Panc1 (cell line): ENCODE measurements around the gene HMOX1. TPM values are rescaled to one million over a fixed set of nuclear protein-coding genes. Genes with fewer than 3 reads are reported as not detected.

Experiments used
- ATAC-seq: fragments of 200-7000 bp; cut with Tn5 transposase; 2 replicates; pipeline ENCODE4 v1.9.1; 2020; ENCODE audit warnings: mild to moderate bottlenecking, moderate library complexity
- BruUV-seq: library from RNA; stranded (reverse); fragments of 400-500 nt; replicated peaks from 2 replicates; lab custom pipeline; 2021; lab: Mats Ljungman, UMichigan
- CTCF ChIA-PET: fragments of 300-600 bp; sonication (Branson Sonifier 250); formaldehyde crosslinking; loops from one replicate; lab custom pipeline; 2022; ENCODE audit warnings: antibody characterized with exemption; lab: Charles Lee
- POLR2A ChIA-PET: fragments of 300-600 bp; sonication (Branson Sonifier 250); formaldehyde crosslinking; loops from one replicate; lab custom pipeline; 2022; ENCODE audit warnings: antibody characterized with exemption; lab: Charles Lee
- DNase-seq: peaks from one replicate; pipeline ENCODE4 v3.0.0-alpha.2; 2010; ENCODE audit warnings: low read depth, low spot score
- H3K27ac ChIP-seq: 2 replicates; pipeline ENCODE4 v1.5.1; 2011; ENCODE audit warnings: mild to moderate bottlenecking, low read length, inconsistent platforms
- H3K27me3 ChIP-seq: fragments of 200-500 bp; sonication (Bioruptor generic); 2 replicates; pipeline ENCODE4 v1.6.0; 2014; ENCODE audit warnings: low read length, inconsistent platforms; ENCODE audit not compliant: control insufficient read depth, insufficient read depth
- H3K36me3 ChIP-seq: fragments of 200-500 bp; sonication (Bioruptor generic); 2 replicates; pipeline ENCODE4 v1.5.1; 2014; ENCODE audit warnings: inconsistent platforms, mild to moderate bottlenecking, low read length, moderate library complexity; ENCODE audit not compliant: control insufficient read depth, insufficient read depth
- H3K4me1 ChIP-seq: 2 replicates; pipeline ENCODE4 v1.5.1; 2011; ENCODE audit warnings: inconsistent platforms, mild to moderate bottlenecking, low read length, moderate library complexity; ENCODE audit not compliant: control insufficient read depth, insufficient read depth
- H3K4me3 ChIP-seq, 2 experiments: 2 replicates each; pipeline ENCODE4 v1.5.1; 2011 to 2012; ENCODE audit warnings: low read depth in 2 of 2, low read length in 2 of 2, mild to moderate bottlenecking in 2 of 2, inconsistent platforms in 1 of 2, moderate library complexity in 1 of 2
- H3K9me3 ChIP-seq: fragments of 200-500 bp; sonication (Bioruptor generic); 2 replicates; pipeline ENCODE4 v1.5.1; 2014; ENCODE audit warnings: low read depth, mild to moderate bottlenecking, inconsistent platforms, low read length, moderate library complexity; ENCODE audit not compliant: control insufficient read depth, insufficient read depth
- CTCF ChIP-seq: fragments of 450-650 bp; IDR thresholded peaks from 2 replicates; pipeline ENCODE4 v1.5.1; 2017; ENCODE audit warnings: mild to moderate bottlenecking
- POLR2AphosphoS5 ChIP-seq: IDR thresholded peaks from 2 replicates; pipeline ENCODE4 v1.6.1; 2012; ENCODE audit warnings: mild to moderate bottlenecking, low read depth, low read length, moderate library complexity
- REST ChIP-seq, 2 experiments: IDR thresholded peaks; 2 replicates each; pipeline ENCODE4 v1.6.1; 2011 to 2012; ENCODE audit warnings: low read depth in 2 of 2, control low read depth in 1 of 2, low read length in 1 of 2, mild to moderate bottlenecking in 1 of 2, moderate library complexity in 1 of 2; ENCODE audit not compliant: insufficient read depth in 1 of 2
- SIN3A ChIP-seq: IDR thresholded peaks from 2 replicates; pipeline ENCODE4 v1.6.1; 2012; ENCODE audit warnings: low read depth, mild to moderate bottlenecking, low read length, moderate library complexity, borderline replicate concordance; ENCODE audit not compliant: insufficient read depth
- TCF7L2 ChIP-seq: IDR thresholded peaks from 2 replicates; pipeline ENCODE4 v1.6.1; 2011; ENCODE audit warnings: mild to moderate bottlenecking, low read depth, low read length, inconsistent platforms
- in situ Hi-C: cut with HindIII; loops from 2 replicates; pipeline ENCODE4 v1.10.0; 2016; ENCODE audit warnings: low sequenced_read_pairs, low pct_unique_long_range_greater_than_20kb
- intact Hi-C: fragments of 100-400 bp; cut with micrococcal nuclease; formaldehyde crosslinking; loops from one replicate; pipeline ENCODE4 v1.10.0; 2022; ENCODE audit not compliant: unreplicated experiment
- total RNA-seq: library from RNA; stranded (reverse); gene quantifications from one replicate; pipeline ENCODE4 v1.2.1, GENCODE V29; 2021; ENCODE audit not compliant: unreplicated experiment

The HMOX1 gene
- total RNA-seq, 1 experiment from 2014 or later, result 105 TPM

- BruUV-seq, result no TSS peak
- intact Hi-C loops, result no loop called here
Measured at GRCh38 chr22:35346596-35347220, 34.2 kb upstream of the HMOX1 start.

GRCh38 chr22:35347462-35347861 is 33.4 kb upstream of the HMOX1 start:
- ChIA-PET POLR2A (no interaction called here), CTCF (no interaction called here)
- Histone ChIP-seq H3K4me3 (no peak overlapping the region), H3K36me3 (no peaks in the 10 kb centered on the region), H3K27me3 (no peaks in the 10 kb centered on the region), H3K27ac (no peak overlapping the region), H3K4me1 (peaks cover 19% of the 10 kb centered on the region), H3K9me3 (no peaks in the 10 kb centered on the region)
- ATAC-seq (no peak), DNase-seq (no peak)
- no TSS peak for BruUV-seq
- in situ Hi-C loops (no loop called here), intact Hi-C loops (no loop called here)
- TF ChIP-seq REST (IDR thresholded peaks at IDR 0.05; ENCODE audit: insufficient read depth in 1 of 2, low read depth in 2 of 2, low read length in 1 of 2), result no peak
- no peak for TF ChIP-seq CTCF
- no peak for TF ChIP-seq POLR2AphosphoS5
- TF ChIP-seq TCF7L2, result no peak

More at GRCh38 chr22:35346596-35347220, 34.2 kb upstream of the HMOX1 start:
- in situ Hi-C loops, result no loop called here
- no peak for DNase-seq
- Histone ChIP-seq H3K27me3 (no peaks in the 10 kb centered on the region), H3K9me3 (no peaks in the 10 kb centered on the region), H3K27ac (no peak overlapping the region), H3K36me3 (no peaks in the 10 kb centered on the region), H3K4me1 (peaks cover 15% of the 10 kb centered on the region), H3K4me3 (no peak overlapping the region)
- no peak for ATAC-seq
- ChIA-PET CTCF (no interaction called here), POLR2A (no interaction called here)
- no peak for TF ChIP-seq CTCF
- TF ChIP-seq SIN3A, result no peak
- TF ChIP-seq REST (IDR thresholded peaks at IDR 0.05; ENCODE audit: insufficient read depth in 1 of 2, low read depth in 2 of 2, low read length in 1 of 2), result no peak
- no peak for TF ChIP-seq TCF7L2
- TF ChIP-seq POLR2AphosphoS5, result no peak
